IMR-90 (cell line): ENCODE data around the gene TAF4B. TPM values are rescaled to one million over a fixed set of nuclear protein-coding genes. Genes with fewer than 3 reads are reported as not detected.

ENCODE experiments used
- ATAC-seq: fragments of 200-7000 bp; cut with Tn5 transposase; 2 replicates; pipeline ENCODE4 v1.9.1; 2020; ENCODE audit warnings: low read depth, mild to moderate bottlenecking, moderate library complexity
- BruUV-seq: library from RNA; stranded (reverse); fragments of 400-500 nt; replicated peaks from 2 replicates; lab custom pipeline; 2021; lab: Mats Ljungman, UMichigan
- CTCF ChIA-PET: fragments of 300-600 bp; formaldehyde crosslinking; extraction: SDS; loops from one replicate; lab custom pipeline; 2021; ENCODE audit warnings: antibody characterized with exemption; lab: Yijun Ruan, JAX
- POLR2A ChIA-PET: fragments of 300-600 bp; sonication (Branson Sonifier 250); formaldehyde crosslinking; loops from one replicate; lab custom pipeline; 2022; ENCODE audit warnings: antibody characterized with exemption; ENCODE audit not compliant: unreplicated experiment; lab: Charles Lee
- DNase-seq: peaks from one replicate; pipeline ENCODE4 v3.0.0; 2013
- H2AFZ ChIP-seq: replicated peaks from 2 replicates; pipeline ENCODE3; 2013; ENCODE audit warnings: low read length, mild to moderate bottlenecking; ENCODE audit not compliant: poor library complexity
- H2AK5ac ChIP-seq: 2 replicates; pipeline ENCODE4 v1.6.1; 2013; ENCODE audit warnings: low read depth, low read length, inconsistent platforms
- H2AK9ac ChIP-seq: replicated peaks from 2 replicates; pipeline ENCODE3; 2013; ENCODE audit warnings: mild to moderate bottlenecking, low read depth, low read length, moderate library complexity; ENCODE audit not compliant: poor library complexity
- H2BK120ac ChIP-seq: 2 replicates; pipeline ENCODE4 v1.6.1; 2013; ENCODE audit warnings: low read depth, low read length, inconsistent platforms
- H2BK15ac ChIP-seq: 3 replicates; pipeline ENCODE4 v1.6.1; 2013; ENCODE audit warnings: low read depth, low read length, inconsistent platforms
- H2BK20ac ChIP-seq: 2 replicates; pipeline ENCODE4 v1.6.1; 2013; ENCODE audit warnings: low read depth, mild to moderate bottlenecking, inconsistent platforms, low read length, moderate library complexity
- H2BK5ac ChIP-seq: 2 replicates; pipeline ENCODE4 v1.6.1; 2013; ENCODE audit warnings: mild to moderate bottlenecking, low read depth, low read length, inconsistent platforms; ENCODE audit not compliant: poor library complexity, severe bottlenecking
- H3K14ac ChIP-seq: replicated peaks from 2 replicates; pipeline ENCODE4 v1.6.1; 2013; ENCODE audit warnings: low read depth, low read length, inconsistent platforms
- H3K18ac ChIP-seq: 2 replicates; pipeline ENCODE4 v1.6.1; 2013; ENCODE audit warnings: low read depth, low read length, control low read depth
- H3K23ac ChIP-seq: 2 replicates; pipeline ENCODE4 v1.6.1; 2013; ENCODE audit warnings: low read depth, low read length, inconsistent platforms
- H3K27ac ChIP-seq: 2 replicates; pipeline ENCODE4 v1.5.1; 2013; ENCODE audit warnings: mild to moderate bottlenecking, control low read depth, low read length; ENCODE audit not compliant: insufficient read depth
- H3K27me3 ChIP-seq: 2 replicates; pipeline ENCODE4 v1.6.1; 2013; ENCODE audit warnings: low read length; ENCODE audit not compliant: control insufficient read depth, insufficient read depth
- H3K36me3 ChIP-seq: 2 replicates; pipeline ENCODE4 v1.6.1; 2013; ENCODE audit warnings: low read length, mixed read lengths; ENCODE audit not compliant: control insufficient read depth, insufficient read depth
- H3K4ac ChIP-seq: 2 replicates; pipeline ENCODE4 v1.6.1; 2013; ENCODE audit warnings: low read depth, low read length, inconsistent platforms
- H3K4me1 ChIP-seq: 2 replicates; pipeline ENCODE4 v1.6.1; 2013; ENCODE audit warnings: low read length, mixed read lengths; ENCODE audit not compliant: control insufficient read depth, insufficient read depth
- H3K4me2 ChIP-seq: 2 replicates; pipeline ENCODE4 v1.6.1; 2013; ENCODE audit warnings: low read depth, mild to moderate bottlenecking, control low read depth, low read length, moderate library complexity
- H3K4me3 ChIP-seq: 2 replicates; pipeline ENCODE4 v1.5.1; 2013; ENCODE audit warnings: low read depth, mild to moderate bottlenecking, control low read depth, low read length, moderate library complexity; ENCODE audit not compliant: insufficient read depth
- H3K56ac ChIP-seq: 2 replicates; pipeline ENCODE4 v1.6.1; 2013; ENCODE audit warnings: low read length, inconsistent platforms; ENCODE audit not compliant: insufficient read depth; ENCODE audit errors: extremely low read depth
- H3K79me1 ChIP-seq, 2 experiments: 2 replicates each; pipeline ENCODE4 v1.6.1; 2013; ENCODE audit warnings: low read length in 2 of 2, inconsistent platforms in 1 of 2, low read depth in 1 of 2
- H3K9ac ChIP-seq: 2 replicates; pipeline ENCODE4 v1.6.1; 2013; ENCODE audit warnings: low read depth, low read length, control low read depth
- H3K9me1 ChIP-seq: 2 replicates; pipeline ENCODE4 v1.6.1; 2013; ENCODE audit warnings: low read length, inconsistent platforms; ENCODE audit not compliant: insufficient read depth
- H3K9me3 ChIP-seq: 2 replicates; pipeline ENCODE4 v1.6.1; 2013; ENCODE audit warnings: low read length; ENCODE audit not compliant: control insufficient read depth, insufficient read depth
- H4K20me1 ChIP-seq: 2 replicates; pipeline ENCODE4 v1.6.1; 2013; ENCODE audit warnings: low read length, inconsistent platforms; ENCODE audit not compliant: insufficient read depth
- H4K5ac ChIP-seq: 2 replicates; pipeline ENCODE4 v1.6.1; 2013; ENCODE audit warnings: mild to moderate bottlenecking, low read depth, low read length, control low read depth
- H4K8ac ChIP-seq, 2 experiments: 2 replicates each; pipeline ENCODE4 v1.6.1; 2013; ENCODE audit warnings: low read depth in 2 of 2, low read length in 2 of 2, control low read depth in 1 of 2, inconsistent platforms in 1 of 2
- H4K91ac ChIP-seq: 2 replicates; pipeline ENCODE4 v1.6.1; 2013; ENCODE audit warnings: low read depth, low read length, inconsistent platforms; ENCODE audit not compliant: insufficient read depth
- ELK1 ChIP-seq: fragments of 150-350 bp; IDR thresholded peaks from 2 replicates; pipeline ENCODE4 v1.6.1; 2016; ENCODE audit warnings: low read depth, mild to moderate bottlenecking, low read length, moderate library complexity, borderline replicate concordance
- MAFK ChIP-seq: IDR thresholded peaks from 2 replicates; pipeline ENCODE4 v1.6.1; 2012; ENCODE audit warnings: low read depth, low read length, improper control_type of control experiment
- MAZ ChIP-seq: IDR thresholded peaks from 2 replicates; pipeline ENCODE4 v1.6.1; 2012; ENCODE audit warnings: low read depth, mild to moderate bottlenecking, low read length, improper control_type of control experiment, moderate library complexity, borderline replicate concordance
- RAD21 ChIP-seq: IDR thresholded peaks from 2 replicates; pipeline ENCODE4 v1.6.1; 2012; ENCODE audit warnings: low read length, improper control_type of control experiment
- whole genome bisulfite sequencing, 2 experiments: methylation state at CpG; one replicate each; pipeline versions ENCODE4 v1.1.5 to v1.1.7; 2013; ENCODE audit warnings: missing lambda C conversion rate in 2 of 2; ENCODE audit not compliant: insufficient read length in 1 of 2; ENCODE audit errors: extremely low coverage in 2 of 2; 5-methylcytosine and 5-hydroxymethylcytosine counted together
- dilution Hi-C: fragments of 300-500 bp; cut with HindIII; formaldehyde crosslinking; loops from one replicate; pipeline ENCODE4 v1.14.3; 2018; ENCODE audit warnings: low sequenced_read_pairs; ENCODE audit not compliant: unreplicated experiment
- in situ Hi-C: fragments of 300-500 bp; cut with MboI; formaldehyde crosslinking; loops from 3 replicates; pipeline ENCODE4 v1.14.3; 2019; ENCODE audit warnings: low sequenced_read_pairs, inconsistent platforms, mixed read lengths
- intact Hi-C: fragments of 100-400 bp; cut with micrococcal nuclease; formaldehyde crosslinking; loops from 2 replicates; pipeline ENCODE4 v1.10.0; 2022
- polyA plus RNA-seq, 3 experiments: library from polyadenylated mRNA; depleted of rRNA; stranded (reverse); fragments of >200 nt; gene quantifications; 2 replicates each; pipeline ENCODE4 v1.2.3, GENCODE V29; 2012; ENCODE audit warnings: low replicate concordance in 1 of 3
- total RNA-seq: library from RNA; depleted of rRNA; stranded (reverse); fragments of >200 nt; gene quantifications from 2 replicates; pipeline ENCODE4 v1.2.3, GENCODE V29; 2012

TAF4B gene
- total and polyA plus RNA-seq, 2 of the 4 experiments (the other 2 are of a cell fraction) = 0.38 to 1.1 TPM

- Histone ChIP-seq H3K27ac (no peak overlapping the region), H3K4me2 (no peak overlapping the region), H3K9ac (no peak overlapping the region), H3K18ac (no peak overlapping the region), H3K4me3 (no peak overlapping the region), H4K5ac (no peak overlapping the region), H2BK5ac (no peak overlapping the region), H3K56ac (no peak overlapping the region), H4K8ac (no peak overlapping the region), H3K14ac (no peak overlapping the region), H3K23ac (no peak overlapping the region), H2BK20ac (no peak overlapping the region), H4K20me1 (no peaks in the 10 kb centered on the region), H2AFZ (peak overlapping the region; percentile 35), H3K4me1 (no peaks in the 10 kb centered on the region), H2BK15ac (no peak overlapping the region), H3K36me3 (no peaks in the 10 kb centered on the region), H3K27me3 (peaks cover 11% of the 10 kb centered on the region), H2AK9ac (no peak overlapping the region), H3K4ac (no peak overlapping the region), H2AK5ac (no peak overlapping the region), H3K9me1 (no peaks in the 10 kb centered on the region), H3K79me1 (no peaks in the 10 kb centered on the region), H4K91ac (no peak overlapping the region), H2BK120ac (no peak overlapping the region), H3K9me3 (no peaks in the 10 kb centered on the region)
- dilution Hi-C loops (no loop called here), in situ Hi-C loops (no loop called here), intact Hi-C loops (loop anchor here (5.0 kb wide), 1 partner anchor 123 kb away; the partner anchor contains the start of gene KCTD1)
- CTCF ChIA-PET = no interaction called here
- DNase-seq = no peak
- WGBS, 2 experiments = 40% methylated on average over 1 of the region's 4 CpGs; no CpG with 5 or more reads in 1 of the 2 experiments
- no peak for ATAC-seq
- POLR2A ChIA-PET = no interaction called here
- no TSS peak for BruUV-seq
- TF ChIP-seq MAZ = no peak
- TF ChIP-seq RAD21 = no peak
- no peak for TF ChIP-seq ELK1
- no peak for TF ChIP-seq MAFK
These were observed 198.3 kb downstream of the TAF4B start for GRCh38 chr18:26424428-26425147.
